Stimulated activated CD8-positive, alpha-beta memory T cell treated with anti-CD3 and anti-CD28 coated beads, Interleukin-15, amount 100 ng/mL, for 4 hours (primary cell): ENCODE measurements around the gene ZNF619.
"Not testable (repeated sequence)": the region's sequence is repeated elsewhere in the genome, so short reads cannot be mapped to it uniquely, and the experiment has no call there.

Experiments
- DNase-seq, 2 donors: peaks; one replicate each; pipeline ENCODE4 v3.0.0-alpha.2; 2020; ENCODE audit warnings: low read depth in 2 of 2

ZNF619 gene

DNA sequence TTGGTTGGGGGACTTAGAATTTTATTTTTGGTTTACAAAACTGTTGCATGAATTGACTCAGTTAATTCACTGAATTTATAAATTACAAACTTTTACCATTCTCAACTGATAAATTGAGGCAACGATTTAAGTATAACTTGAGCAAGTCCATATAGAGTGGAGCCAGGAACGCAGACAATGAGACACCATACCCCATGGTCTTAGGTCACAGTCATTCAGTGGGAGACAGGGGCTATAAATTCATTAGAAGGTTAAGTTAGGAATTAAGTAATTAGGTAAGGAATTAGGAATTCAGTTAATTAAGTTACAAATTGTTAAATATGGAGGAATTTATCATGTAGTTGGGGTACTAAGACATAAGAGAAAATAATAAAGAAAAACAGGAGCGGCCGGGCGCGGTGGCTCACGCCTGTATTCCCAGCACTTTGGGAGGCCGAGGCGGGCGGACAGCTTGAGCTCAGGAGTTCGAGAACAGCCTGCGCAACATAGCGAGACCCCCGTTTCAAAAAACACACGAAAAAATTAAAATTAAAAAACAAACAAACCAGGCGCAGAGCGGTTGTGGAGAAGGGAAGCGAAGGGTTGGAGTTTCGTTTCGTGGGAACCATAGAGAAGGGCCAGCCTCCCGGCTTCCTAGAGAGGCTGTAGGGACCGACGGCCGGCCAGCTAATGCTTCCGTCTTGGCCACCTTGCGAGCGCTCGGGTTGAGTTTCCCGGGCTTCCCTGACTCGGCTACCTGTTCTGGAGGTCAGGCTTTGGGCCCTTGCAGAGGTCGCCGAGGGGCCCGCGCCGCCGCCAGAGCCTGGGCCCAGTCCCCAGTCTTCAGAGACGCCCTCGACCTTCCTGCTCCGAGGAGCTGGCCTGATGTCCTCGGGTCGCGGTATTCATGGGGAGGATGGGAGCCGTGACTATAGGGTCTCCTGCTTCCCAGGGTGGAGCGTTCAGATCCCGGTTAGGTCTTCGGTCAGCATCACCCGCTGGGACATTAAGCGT is at the start of gene ZNF619:
ZNF619 (plus strand) TSS at position 645 of the 993 bp plus-strand sequence. CDS start 858 bp downstream, outside the sequence.
- DNase-seq: peak in 1 of 2 donors; percentile 29

DNA sequence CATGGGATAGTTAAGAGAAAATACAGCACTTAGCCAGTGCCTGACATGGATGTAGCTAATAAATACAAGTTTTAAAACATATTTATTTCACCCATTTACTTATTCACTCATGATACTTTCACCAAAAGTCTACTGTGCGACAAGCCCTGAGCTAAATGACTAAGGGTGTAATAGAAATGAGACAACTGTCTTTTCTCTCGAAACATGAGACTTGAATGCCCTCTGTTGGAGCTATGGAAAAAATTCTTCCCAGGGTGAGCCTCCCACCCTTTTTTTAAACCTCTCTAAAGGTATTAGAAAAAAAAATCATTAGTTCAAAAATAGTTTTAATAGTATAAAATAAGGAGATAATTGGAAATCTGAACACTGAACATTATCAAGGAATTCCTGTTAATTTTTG is 44.1 kb upstream of the ZNF619 start:
- no peak for DNase-seq

DNA sequence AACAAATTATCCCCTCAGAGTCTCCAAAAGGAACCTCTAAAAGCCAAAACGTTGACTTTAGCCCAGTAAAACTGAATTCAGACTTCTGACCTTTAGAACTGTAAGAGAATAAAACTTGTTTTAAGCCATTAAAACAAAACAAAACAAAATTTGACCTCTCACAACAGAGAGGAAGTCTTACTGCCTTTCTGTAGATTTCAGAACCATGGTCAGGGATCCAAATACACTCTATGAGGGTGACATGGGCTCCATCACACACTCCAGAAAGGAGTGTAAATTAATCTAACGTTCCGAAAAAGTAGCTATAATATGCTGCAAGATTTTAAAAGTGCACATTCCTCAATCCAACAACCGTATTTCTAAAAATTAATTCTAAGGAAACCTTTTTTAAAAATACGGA is 39.0 kb upstream of the ZNF619 start:
- no peak for DNase-seq

DNA sequence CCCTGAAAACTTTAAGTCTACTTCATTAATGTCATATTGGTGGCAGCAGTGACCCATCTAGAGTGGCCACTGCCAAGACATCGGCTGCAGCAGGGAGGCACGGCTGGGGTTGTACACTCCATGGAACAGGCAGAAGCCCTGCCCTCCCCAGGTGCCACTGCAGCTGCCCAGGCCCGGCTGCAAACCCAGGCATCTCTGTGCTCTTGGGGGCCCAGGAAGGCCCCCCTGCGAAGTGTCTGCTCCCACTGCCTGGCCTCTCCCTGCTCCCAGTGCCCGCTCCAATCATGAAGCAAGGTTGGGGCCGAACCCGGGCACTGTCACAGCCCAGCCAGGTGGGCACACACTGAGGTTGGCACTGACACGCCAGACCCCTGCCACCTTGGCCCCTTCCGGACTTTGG is 31.9 kb upstream of the ZNF619 start:
- no peak for DNase-seq

DNA sequence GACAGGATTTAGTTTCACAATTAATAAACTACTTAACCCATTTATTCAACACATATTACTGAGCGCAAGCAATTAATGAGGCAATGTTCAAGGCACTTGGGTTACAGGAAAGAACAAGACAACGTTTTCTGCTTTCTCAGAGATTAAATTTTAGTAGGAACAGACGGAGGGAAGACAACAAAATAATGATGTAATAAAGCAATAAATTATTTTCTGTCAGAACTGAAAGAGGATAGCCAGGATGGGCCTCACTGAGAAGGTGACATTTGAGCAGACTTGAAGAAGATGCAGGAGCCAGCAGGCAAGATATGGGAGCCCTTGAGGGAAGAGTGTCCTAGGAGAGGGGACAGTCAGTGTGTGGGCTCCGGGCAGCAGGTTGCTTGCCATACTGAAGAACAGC is 31.0 kb upstream of the ZNF619 start:
- no peak for DNase-seq

DNA sequence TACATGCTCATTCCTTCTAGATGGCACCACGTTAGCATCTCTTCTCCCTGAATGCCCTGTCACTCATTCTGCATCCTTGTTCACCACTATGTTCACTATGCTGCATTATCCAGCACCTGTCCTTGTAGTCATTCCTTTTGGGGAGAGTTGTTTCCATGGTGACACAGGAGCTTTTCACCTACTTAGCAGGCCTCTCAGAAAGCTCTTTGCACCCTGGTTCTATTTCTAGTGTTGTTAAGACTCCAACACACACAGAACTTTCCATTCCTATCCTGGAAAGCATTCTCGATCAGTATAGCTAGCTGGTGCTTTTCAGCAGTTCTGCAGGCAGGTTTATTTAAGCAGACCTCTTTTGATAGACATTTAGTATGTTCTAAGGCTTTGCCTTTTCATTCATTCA is 26.5 kb upstream of the ZNF619 start:
- DNase-seq: no peak

DNA sequence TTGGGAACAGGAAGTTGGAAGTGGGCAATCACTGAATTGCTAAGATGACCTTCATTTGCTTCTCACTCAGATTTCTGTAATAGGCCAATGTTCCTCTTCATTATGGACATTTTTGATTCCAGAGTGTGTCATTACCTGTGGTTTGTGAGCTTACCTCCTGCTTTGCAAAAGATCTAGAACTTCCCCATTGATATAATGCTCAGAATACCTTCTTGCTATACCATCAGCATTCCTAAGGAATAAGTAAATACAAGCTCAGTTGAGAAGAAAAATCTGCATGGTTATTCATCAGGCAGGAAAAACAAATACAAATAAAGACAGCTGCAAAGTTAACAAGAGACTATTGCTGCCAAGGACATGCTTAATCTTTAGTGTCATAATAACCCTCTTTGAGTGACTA is 25.4 kb upstream of the ZNF619 start:
- no peak for DNase-seq

DNA sequence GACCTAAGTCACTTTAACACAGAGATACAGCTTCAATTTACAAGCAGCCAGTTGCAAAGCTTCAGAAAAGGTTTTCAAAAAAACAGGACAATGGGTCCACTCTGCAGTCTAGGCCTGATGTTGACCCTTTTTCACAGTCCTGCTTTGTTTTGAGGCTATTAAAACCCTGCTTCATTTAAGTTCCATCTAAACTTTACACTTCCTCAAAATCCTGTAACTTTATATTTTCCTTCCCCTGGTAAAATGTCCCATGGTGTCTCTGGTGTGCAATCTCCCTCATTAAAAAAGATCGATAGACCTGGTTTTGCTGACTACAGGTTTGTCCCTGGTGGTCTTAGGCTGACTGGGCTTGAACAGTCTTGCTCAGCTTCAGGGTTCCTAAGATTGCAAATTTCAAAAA is 24.9 kb upstream of the ZNF619 start:
- DNase-seq: no peak

DNA sequence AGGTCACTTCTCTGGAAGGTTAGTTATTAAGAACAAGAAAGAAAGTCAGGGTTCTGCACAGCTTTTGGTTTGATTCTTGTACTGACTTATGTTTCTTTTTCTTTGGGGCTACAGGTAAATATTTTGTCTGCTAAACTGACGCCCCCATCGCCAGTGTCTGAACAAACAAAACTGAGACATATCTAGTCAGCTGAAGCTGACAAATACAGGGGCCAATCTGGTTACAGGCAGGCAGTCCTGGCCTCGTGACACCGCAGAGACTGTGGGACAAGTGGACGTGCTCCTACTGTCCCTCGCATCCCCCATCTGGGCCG is 24.4 kb upstream of the ZNF619 start:
- DNase-seq: no peak

DNA sequence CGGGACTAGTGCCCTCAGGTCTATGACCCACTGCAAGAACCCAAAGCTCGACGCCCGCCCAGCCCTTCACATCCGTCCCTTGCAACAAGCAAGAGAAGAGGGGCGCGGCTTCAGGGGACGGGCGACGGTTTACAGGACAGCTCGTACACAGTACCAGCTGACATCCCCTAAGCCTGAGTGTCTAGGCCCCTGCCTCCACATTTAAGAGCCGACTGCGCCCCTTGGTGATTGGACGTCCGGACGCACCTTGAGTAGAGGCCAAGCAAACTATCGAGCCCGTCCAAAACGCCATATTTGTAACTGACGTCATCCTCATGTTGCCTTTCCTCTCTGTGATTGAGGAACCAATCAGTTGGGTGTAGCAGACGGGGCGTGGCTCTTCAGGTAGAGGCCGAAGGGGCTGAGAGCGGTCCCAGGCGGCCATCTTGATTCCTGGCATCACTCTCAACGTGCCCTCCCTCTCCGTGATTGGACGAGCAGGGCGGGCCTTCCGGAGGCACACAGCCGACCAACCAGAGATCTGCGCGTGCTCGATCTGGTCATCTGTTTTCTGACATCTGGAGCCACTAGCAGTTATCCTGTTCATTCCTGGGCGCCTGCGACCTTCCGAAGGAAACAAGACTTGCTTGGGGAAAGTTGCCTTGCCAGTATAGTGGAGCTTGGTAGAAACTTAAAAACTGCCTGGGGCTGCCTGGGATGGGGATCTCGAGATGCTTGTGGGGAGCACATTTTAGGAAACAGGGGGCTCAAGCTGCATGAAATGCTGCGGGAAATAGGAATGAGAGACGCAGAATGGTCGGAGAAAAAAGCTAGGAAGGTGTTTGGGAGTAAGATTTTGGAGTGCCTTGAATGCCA is 23.8 kb upstream of the ZNF619 start:
- DNase-seq: peak; percentile 89 to 94

DNA sequence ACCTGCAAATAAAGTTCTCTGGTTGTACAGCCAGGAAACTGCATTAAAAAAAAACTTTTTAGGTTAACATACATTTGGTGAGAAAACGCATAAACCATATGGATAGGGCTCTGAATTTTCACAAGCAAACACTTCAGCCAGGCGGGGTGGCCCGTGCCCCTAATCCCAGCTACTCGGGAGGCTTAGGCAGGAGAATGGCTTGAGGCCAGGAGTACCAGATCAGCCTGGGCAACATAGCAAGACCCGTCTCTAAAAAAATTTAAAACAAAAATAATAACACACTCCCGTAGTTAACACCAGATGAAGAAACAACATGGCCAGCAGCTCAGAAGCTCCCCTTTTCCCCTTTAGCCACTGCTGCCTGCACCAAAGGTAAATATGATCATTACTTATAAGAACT is 23.0 kb upstream of the ZNF619 start:
- DNase-seq: no peak

DNA sequence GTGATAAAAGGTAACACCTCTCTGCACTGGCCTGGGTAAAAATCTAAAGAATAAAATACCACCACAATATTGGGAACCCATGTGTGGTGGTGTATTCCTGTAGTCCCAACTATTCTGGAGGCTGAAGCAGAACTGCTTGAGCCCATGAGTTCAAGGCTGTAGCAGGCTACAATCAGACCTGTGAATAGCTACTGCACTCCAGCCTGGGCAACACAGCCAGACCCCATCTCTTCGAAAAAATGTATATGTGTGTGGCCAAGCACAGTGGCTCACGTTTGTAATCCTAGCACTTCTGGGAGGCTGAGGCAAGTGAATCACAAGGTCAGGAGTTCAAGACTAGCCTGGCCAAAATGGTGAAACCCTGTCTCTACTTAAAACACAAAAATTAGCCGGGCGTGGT is 21.6 kb upstream of the ZNF619 start:
- DNase-seq: no peak

DNA sequence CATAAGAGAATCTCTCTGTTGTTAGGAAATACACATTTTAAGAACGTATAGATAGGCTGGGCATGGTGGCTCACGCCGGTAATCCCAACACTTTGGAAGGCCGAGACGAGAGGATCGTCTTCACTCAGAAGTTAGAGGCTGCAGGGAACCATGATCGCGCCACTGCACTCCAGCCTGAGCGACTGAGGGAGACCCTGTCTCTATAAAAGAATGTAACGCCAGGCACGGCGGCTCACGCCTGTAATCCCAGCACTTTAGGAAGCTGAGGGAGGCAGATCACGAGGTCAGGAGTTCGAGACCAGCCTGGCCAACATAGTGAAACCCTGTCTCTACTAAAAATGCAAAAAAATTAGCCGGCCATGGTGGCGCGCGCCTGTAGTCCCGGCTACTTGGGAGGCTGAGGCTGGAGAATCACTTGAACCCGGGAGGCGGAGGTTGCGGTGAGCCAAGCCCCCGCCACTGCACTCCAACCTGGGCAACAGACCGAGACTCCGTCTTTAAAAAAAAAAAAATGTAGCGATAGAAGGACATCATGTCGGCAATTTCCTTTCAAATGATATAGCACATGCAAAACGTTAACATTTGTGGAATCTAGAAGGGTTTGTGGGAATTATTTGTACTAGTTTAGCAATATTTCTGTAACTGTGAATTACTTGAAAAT is 20.5 kb upstream of the ZNF619 start:
- DNase-seq: no peak

DNA sequence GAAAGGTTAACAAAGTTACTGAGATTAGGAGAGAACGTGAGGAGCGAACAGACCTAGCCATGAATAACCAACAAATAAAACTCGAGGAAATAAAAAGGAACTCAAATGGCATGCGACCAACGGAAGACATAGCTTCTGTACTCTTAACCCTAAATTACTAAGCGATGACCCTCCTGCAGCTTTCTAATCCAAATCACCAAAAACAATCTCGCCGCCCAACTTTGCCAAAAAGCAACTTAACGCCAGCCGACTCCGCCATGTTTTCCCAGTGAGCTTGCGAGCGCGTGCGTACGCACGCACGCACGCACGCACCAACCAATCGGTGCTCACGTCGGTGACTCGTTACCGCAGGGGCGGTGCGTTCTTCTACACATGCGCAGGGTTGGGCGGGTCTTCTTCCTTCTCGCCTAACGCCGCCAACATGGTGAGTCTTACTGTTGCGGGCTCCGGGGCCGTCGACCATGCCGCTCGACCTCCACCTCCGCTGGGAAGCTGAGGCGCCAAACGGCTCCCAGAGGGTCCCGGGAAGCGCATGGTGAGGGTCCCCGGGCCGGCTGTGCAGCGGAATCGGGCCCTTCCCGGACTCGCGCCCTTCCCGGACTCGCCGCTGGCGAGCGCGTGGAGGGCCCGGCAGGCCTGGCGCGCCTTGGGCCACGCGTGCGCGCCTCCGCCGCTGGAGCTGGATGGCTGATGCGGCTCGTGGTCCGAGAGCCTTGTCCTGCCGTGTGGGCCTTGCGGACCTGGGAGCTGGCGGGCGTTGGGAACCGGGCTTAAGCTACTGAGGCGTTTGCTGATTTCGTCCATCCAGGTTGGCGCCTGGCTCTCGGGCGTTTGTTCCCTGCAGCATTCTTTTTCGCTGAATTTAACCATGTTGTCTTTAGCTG is 19.7 kb upstream of the ZNF619 start, which contains the start of gene RPL14:
RPL14 (plus strand) TSS at position 400 of the 884 bp plus-strand sequence; CDS start at position 533, 133 bp downstream.
- peak; percentile 81 to 93 for DNase-seq

DNA sequence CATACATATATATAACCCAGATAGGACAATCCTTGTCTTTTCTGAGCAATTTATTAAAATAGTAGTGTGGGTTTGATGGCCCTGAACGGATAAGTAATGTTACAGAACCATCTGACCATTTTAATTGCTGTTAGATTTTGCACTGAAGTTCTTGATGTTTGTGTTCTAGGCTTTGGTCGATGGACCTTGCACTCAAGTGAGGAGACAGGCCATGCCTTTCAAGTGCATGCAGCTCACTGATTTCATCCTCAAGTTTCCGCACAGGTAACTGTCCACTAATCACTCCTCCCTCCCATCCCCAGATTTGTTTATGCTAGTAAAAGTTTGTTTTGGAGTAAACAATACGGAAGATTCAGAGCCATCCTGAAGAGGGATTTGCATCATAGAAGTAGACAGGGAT is 18.4 kb upstream of the ZNF619 start:
- no peak for DNase-seq

DNA sequence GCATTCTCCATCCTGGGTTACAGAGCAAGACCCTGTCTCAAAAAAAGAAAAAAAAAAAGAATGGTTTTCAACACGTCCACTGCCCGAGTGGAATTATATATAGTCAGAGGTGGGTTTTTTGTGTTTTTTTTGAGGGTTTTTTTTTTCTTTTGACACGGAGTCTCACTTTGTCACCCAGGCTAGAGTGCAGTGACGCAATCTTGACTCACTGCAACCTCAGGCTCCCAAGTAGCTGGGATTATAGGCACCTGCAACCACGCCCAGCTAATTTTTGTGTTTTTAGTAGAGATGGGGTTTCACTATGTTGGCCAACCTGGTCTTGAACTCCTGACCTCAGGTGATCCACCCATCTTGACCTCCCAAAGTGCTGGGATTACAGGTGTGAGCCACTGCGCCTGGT is 16.4 kb upstream of the ZNF619 start:
- not testable (repeated sequence) for DNase-seq

DNA sequence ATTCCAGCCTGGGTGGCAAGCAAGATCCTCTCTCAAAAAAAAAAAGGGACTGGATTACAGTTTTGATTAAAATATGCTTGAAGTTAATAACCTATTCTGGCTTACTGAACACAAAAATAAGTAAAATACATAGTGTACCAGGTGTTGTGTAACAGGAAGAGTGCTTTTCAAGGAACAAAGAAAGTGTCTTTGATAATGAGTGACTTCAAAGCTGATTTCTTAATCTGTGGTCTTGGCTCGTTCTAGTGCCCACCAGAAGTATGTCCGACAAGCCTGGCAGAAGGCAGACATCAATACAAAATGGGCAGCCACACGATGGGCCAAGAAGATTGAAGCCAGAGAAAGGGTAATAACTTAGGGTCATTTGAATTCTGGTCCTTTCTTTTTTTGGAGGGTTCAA is 15.8 kb upstream of the ZNF619 start:
- DNase-seq: no peak

DNA sequence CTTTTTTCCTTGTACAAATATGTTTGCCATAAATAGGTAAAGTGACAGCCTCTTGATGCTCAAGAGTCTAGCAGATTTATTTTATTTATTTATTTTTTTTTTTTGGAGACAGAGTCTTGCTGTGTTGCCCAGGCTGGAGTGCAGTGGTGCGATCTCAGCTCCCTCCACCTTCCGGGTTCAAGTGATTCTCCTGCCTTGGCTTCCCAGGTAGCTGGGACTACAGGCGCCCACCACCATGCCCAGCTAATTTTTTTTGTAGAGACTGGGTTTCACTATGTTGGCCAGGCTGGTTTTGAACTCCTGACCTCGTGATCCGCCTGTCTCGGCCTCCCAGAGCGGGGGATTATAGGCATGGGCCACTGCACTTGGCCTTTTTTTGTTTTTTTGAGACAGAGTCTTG is 14.1 kb upstream of the ZNF619 start:
- DNase-seq: not testable (repeated sequence)

DNA sequence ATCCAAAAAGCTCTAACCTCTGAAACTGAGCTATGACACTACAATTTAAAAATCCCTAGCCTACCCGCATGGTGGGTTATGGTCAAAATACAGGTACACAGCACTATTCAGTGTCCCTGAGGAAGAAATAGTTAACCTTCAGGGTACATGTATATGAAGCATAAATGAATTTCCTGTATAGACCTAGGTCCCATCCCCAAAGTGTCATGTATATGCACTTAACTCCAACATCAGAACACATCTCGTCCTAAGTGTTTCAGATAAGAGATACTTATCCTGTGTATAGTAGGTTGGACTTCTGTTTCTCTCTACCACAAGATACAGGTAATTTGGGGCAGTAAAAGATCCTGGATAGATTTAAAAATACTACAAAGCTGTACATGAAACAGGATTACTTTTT is 13.3 kb upstream of the ZNF619 start:
- DNase-seq: no peak

DNA sequence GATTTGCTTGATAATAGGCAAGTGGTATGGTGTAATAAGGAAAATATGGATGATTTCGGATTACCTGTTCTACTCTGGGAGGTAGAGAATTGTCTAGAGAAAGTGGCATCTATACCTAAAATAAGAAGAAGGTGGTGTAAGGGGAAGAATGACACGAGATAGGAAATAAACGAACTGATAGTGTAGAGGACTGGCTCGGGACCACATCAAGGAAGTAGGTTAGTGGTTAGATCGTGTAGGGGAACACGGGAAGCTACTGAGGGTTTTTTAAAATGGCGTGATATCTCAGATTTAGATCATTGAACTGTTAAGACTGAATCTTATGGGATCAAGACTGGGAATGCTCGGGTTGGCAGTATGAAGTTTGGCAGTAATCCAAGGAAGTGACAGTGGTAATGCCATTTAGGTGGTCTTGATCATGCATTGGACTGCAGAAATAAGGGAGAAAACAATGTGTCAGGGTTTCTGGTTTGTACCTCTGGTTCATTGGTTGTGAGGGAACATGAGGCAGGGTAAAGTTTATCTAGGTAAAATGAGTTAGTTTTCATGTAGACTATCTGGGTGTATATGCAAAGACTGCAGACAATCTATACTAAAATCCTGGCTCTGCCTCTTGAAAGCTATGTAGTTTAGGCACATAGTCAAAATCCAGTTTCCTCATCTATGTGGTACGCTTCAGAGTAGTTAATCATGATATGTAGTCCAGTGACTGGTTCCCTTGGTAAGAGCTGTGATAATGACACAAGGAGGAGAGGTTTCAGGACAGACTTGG is 12.4 kb upstream of the ZNF619 start:
- DNase-seq: no peak

DNA sequence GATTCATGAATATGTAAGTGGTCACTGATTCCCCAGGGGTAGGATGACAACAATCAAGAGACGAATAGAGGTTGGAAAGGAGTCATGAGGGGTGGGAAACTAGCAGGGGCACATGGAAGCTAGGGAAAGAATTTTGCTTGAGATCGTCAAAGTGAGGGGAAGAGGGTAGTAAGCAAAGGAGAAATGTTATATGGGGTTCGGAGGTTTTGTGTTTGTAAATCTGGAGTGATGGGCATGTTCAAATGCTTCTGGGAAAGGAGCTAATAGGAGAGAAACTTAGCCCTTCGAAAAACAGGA is 11.9 kb upstream of the ZNF619 start:
- DNase-seq: no peak
